GM23338 (cell line): ENCODE measurements around the gene PAX5.

Source experiments
- CREB1 ChIP-seq: fragments of 250-450 bp; sonication (Bioruptor Pico); IDR thresholded peaks from 2 replicates; pipeline ENCODE4 v1.5.0; 2020; ENCODE audit warnings: low read depth, mild to moderate bottlenecking, moderate library complexity
- CTCF ChIP-seq, 2 experiments: fragments of 200-600 bp in 1 of 2; sonication (generic) in 1 of 2; conservative IDR thresholded peaks; 2 replicates each; pipeline versions ENCODE4 v1.5.1 to v1.6.1; 2016 to 2017; ENCODE audit warnings: antibody characterized with exemption in 2 of 2, low read depth in 2 of 2, mild to moderate bottlenecking in 2 of 2, moderate library complexity in 1 of 2
- ETS1 ChIP-seq: IDR thresholded peaks from 2 replicates; pipeline ENCODE4 v1.6.1; 2016; ENCODE audit warnings: antibody characterized with exemption
- EZH2 ChIP-seq: fragments of 200-600 bp; sonication (generic); IDR thresholded peaks from one replicate; pipeline ENCODE4 v1.8.0; 2017; ENCODE audit warnings: antibody characterized with exemption, mild to moderate bottlenecking, low read depth; ENCODE audit not compliant: unreplicated experiment
- EZH2phosphoT487 ChIP-seq: fragments of 200-600 bp; sonication (generic); IDR thresholded peaks from one replicate; pipeline ENCODE4 v1.8.1; 2018; ENCODE audit warnings: antibody characterized with exemption; ENCODE audit not compliant: unreplicated experiment
- JUNB ChIP-seq: IDR thresholded peaks from one replicate; pipeline ENCODE4 v1.6.1; 2016; ENCODE audit warnings: antibody characterized with exemption; ENCODE audit not compliant: unreplicated experiment
- POLR2AphosphoS5 ChIP-seq: IDR thresholded peaks from 2 replicates; pipeline ENCODE4 v1.6.1; 2016; ENCODE audit warnings: antibody characterized with exemption, low read depth
- REST ChIP-seq: IDR thresholded peaks from one replicate; pipeline ENCODE4 v1.6.1; 2018; ENCODE audit warnings: antibody characterized with exemption; ENCODE audit not compliant: unreplicated experiment
- ZNF331 ChIP-seq: fragments of 250-450 bp; sonication (Bioruptor Pico); IDR thresholded peaks from 2 replicates; pipeline ENCODE4 v1.5.0; 2020; ENCODE audit warnings: low read depth, mild to moderate bottlenecking, moderate library complexity

- no peak for TF ChIP-seq ZNF331 (CRISPR knock-in tag)
- no peak for TF ChIP-seq EZH2
- no peak for TF ChIP-seq CTCF (conservative IDR thresholded peaks at IDR 0.05; ENCODE audit: low read depth in 2 of 2)
- TF ChIP-seq POLR2AphosphoS5, result no peak
- TF ChIP-seq REST, result no peak
- TF ChIP-seq ETS1, result no peak
- no peak for TF ChIP-seq CREB1
- no peak for TF ChIP-seq EZH2phosphoT487
- TF ChIP-seq JUNB, result no peak
Measured at GRCh38 chr9:36893184-36893583, 140.9 kb downstream of the PAX5 start.
